GM21529 (cell line): ENCODE results near the gene NT5E.
"Not testable (repeated sequence)": the region's sequence is repeated elsewhere in the genome, so short reads cannot be mapped to it uniquely, and the experiment has no call there.

Experiments used
- ATAC-seq: cut with Tn5 transposase; IDR thresholded peaks from one replicate; pipeline ENCODE4 v1.9.1; 2021; ENCODE audit not compliant: unreplicated experiment

The NT5E gene

GRCh38 chr6:85449818-85450759 lies at the start of gene NT5E:
Gene NT5E, plus strand, starts transcription at chr6:85450083. Its CDS starts 57 bp downstream, at chr6:85450140.
- ATAC-seq = peak; percentile 82

- no peak for ATAC-seq
These were observed 49.6 kb upstream of the NT5E start for GRCh38 chr6:85400331-85400730.

- ATAC-seq = no peak
These were observed 48.5 kb upstream of the NT5E start for GRCh38 chr6:85401186-85402021.

- no peak for ATAC-seq
These were observed 47.8 kb upstream of the NT5E start for GRCh38 chr6:85402071-85402470.

- ATAC-seq = no peak
These were observed 47.0 kb upstream of the NT5E start for GRCh38 chr6:85402922-85403321.

- ATAC-seq = no peak
These were observed 46.4 kb upstream of the NT5E start for GRCh38 chr6:85403331-85404015.

GRCh38 chr6:85404016-85404563 lies 45.8 kb upstream of the NT5E start:
- not testable (repeated sequence) for ATAC-seq

GRCh38 chr6:85404564-85405174 lies 45.2 kb upstream of the NT5E start:
- no peak for ATAC-seq

GRCh38 chr6:85405175-85405852 lies 44.6 kb upstream of the NT5E start:
- no peak for ATAC-seq

- ATAC-seq = no peak
These were observed 44.1 kb upstream of the NT5E start for GRCh38 chr6:85405853-85406198.

GRCh38 chr6:85406641-85407075 lies 43.2 kb upstream of the NT5E start:
- no peak for ATAC-seq

- ATAC-seq = no peak
These were observed 41.8 kb upstream of the NT5E start for GRCh38 chr6:85408039-85408438.

- ATAC-seq = no peak
These were observed 36.9 kb upstream of the NT5E start for GRCh38 chr6:85412911-85413430.

- ATAC-seq = no peak
These were observed 33.8 kb upstream of the NT5E start for GRCh38 chr6:85416049-85416448.

- no peak for ATAC-seq
These were observed 33.1 kb upstream of the NT5E start for GRCh38 chr6:85416766-85417165.

GRCh38 chr6:85417336-85417735 lies 32.5 kb upstream of the NT5E start:
- ATAC-seq = no peak

- ATAC-seq = no peak
These were observed 31.8 kb upstream of the NT5E start for GRCh38 chr6:85418059-85418458.

GRCh38 chr6:85419046-85419759 lies 30.7 kb upstream of the NT5E start:
- ATAC-seq = peak; percentile 74

- ATAC-seq = no peak
These were observed 29.3 kb upstream of the NT5E start for GRCh38 chr6:85420551-85420950.
